Cardiac septum (tissue), 1 donor: ENCODE results near the gene SHROOM4. TPM values are rescaled to one million over a fixed set of nuclear protein-coding genes. Genes with fewer than 3 reads are reported as not detected.

ENCODE experiments used
- DNase-seq: peaks from one replicate; pipeline ENCODE4 v3.0.0-alpha.2; 2020; ENCODE audit warnings: low spot score
- intact Hi-C: fragments of 100-400 bp; cut with DNase I; formaldehyde crosslinking; loops from one replicate; pipeline ENCODE4 v1.14.0; 2022
- total RNA-seq: library from RNA; stranded (reverse); fragmentation: NEBNext Ultra II Directional; extraction: Animal tissue kit (Norgen Biotek cat#: 25700); gene quantifications from one replicate; pipeline ENCODE4 v1.2.1, GENCODE V29; 2021
- donor health status: DM: no; HTN: no; CAD: no.

Gene SHROOM4
- total RNA-seq, 1 donor from 2014 or later: 8.6 TPM

- intact Hi-C loops: no loop called here
Observed at GRCh38 chrX:50780144-50780543, 33.9 kb downstream of the SHROOM4 start.

DNA sequence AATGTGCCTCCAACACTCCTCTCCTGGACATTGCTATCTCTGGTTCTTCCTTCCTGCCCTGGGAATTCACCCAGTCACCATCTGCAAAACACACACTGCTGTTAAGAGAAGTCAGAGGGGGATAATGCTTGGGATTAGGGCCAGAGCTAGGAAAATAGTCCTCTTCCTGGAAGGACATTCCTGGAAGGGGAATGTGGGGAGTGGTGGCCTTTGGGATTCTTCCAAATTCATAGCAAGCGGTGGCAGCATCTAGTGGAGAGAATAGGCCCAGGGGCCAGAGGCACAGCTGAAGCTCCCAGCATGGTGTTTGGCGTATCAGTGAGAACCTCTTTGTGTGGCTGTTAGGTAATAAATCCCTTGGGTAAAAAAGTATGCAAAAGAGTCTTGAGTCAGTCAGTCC, 34.3 kb downstream of the SHROOM4 start:
- DNase-seq: no peak
- intact Hi-C loops: no loop called here

More at GRCh38 chrX:50780144-50780543, 33.9 kb downstream of the SHROOM4 start:
- no peak for DNase-seq

DNA sequence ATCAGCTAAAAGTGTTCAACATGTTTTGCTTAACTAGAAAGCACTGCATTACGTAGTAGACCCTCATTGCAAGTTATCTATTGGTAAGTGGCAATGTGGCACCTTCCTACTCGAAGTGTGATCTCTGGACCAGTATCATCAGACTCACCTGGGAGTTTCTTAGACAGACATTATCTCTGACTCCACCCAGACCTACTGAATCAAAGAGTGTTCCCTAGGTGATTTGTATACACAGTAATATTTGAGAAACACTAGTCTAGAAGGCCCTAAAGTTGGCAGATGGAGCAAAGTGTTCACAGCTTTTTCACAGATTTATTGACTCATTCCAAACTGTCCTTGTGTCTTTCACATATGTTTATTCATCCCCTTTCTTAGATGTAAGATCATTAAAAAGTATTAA, 35.7 kb downstream of the SHROOM4 start:
- no peak for DNase-seq
- intact Hi-C loops: no loop called here

DNA sequence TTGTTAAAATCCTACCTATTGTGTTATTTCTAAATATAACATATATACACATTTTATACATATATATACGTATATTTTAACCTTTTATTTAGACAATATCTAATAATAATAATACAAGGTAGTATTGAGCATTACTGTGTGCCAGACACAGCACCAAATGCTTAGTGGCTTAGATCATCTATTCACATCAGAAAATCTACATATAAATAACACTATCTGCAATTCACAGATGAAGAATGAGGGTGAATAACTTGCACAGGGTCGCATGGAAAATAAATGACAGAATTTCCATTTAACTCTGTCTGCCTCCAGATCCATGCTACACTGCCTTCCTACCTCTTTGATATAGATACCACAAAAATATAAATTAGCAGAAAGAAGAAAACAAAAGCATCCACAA, 37.7 kb downstream of the SHROOM4 start:
- no peak for DNase-seq
- intact Hi-C loops: no loop called here

DNA sequence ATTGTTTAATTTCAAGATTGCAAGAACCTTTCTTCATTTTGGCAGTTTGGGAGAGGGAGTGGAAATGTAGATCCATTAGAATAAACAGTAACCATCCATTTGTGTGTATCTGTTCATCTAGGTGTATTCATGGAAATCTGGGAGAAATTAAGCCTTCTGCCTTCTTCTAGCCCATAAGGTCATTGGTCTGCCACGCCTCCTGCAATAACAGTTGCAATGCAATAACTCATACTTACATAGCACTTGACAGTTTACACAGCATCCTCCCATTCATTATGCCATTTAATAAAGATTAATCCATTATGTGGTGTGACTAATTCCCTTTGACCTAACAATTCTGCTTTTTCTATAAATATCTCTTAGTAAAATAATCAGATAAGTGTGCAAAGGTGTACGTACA, 42.6 kb downstream of the SHROOM4 start:
- intact Hi-C loops: no loop called here
- no peak for DNase-seq

- DNase-seq: no peak
Observed at GRCh38 chrX:50770702-50771101, 43.3 kb downstream of the SHROOM4 start.

GRCh38 chrX:50769389-50770063, 44.5 kb downstream of the SHROOM4 start:
- intact Hi-C loops: loop anchor here (10.0 kb wide), 1 partner anchor 55 kb away; no protein-coding TSS in a partner anchor
- DNase-seq: no peak

More at GRCh38 chrX:50770702-50771101, 43.3 kb downstream of the SHROOM4 start:
- intact Hi-C loops: no loop called here

GRCh38 chrX:50768801-50769200, 45.2 kb downstream of the SHROOM4 start:
- DNase-seq: no peak
- intact Hi-C loops: loop anchor here (10.0 kb wide), 1 partner anchor 56 kb away; no protein-coding TSS in a partner anchor

GRCh38 chrX:50765986-50766385, 48.0 kb downstream of the SHROOM4 start:
- intact Hi-C loops: loop anchor here (10.0 kb wide), 1 partner anchor 59 kb away; no protein-coding TSS in a partner anchor
- DNase-seq: no peak

GRCh38 chrX:50762578-50762977, 51.4 kb downstream of the SHROOM4 start:
- DNase-seq: no peak
- intact Hi-C loops: loop anchor here (10.0 kb wide), 1 partner anchor 62 kb away; no protein-coding TSS in a partner anchor

- intact Hi-C loops: no loop called here
- DNase-seq: no peak
Observed at GRCh38 chrX:50756276-50756675, 57.7 kb downstream of the SHROOM4 start.

DNA sequence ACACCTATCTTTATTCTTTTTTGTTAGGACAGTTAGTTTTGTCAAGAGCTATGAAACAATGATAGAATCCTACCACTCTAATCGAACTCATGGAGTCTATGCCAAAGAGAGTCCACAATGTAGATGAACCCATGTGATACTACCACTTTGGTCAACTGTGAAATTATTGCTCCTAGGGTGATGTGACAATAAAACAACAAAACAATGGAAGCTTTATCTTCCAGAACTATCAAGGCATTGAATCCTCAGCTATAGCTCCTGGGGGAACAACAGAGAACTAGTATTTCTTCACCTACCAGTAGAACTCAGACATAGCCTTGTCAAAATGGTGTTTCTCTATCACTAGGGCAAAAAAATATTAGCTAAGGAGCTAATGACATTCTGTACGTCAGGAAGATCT, 62.9 kb downstream of the SHROOM4 start:
- intact Hi-C loops: no loop called here
- no peak for DNase-seq

DNA sequence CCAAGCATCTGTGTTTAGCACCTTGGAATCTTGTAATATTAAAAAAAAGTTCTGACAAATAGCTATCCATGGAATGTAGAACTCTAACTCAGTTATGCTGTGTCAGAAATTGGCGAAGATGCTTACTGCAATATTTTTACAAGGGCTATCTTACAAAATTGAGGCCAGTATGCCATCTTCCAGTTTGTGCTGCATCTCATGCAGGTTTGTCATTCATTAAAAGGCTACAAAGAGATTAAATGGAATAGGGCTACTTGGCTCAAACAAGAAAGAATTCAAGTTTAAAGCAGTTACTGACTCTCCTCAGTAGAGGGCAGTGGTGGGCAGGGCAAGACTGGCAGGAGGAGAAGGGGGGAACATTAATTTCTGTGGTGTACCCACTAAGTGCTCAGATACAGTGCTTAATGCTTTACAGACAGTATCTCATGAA, 66.5 kb downstream of the SHROOM4 start:
- DNase-seq: no peak

DNA sequence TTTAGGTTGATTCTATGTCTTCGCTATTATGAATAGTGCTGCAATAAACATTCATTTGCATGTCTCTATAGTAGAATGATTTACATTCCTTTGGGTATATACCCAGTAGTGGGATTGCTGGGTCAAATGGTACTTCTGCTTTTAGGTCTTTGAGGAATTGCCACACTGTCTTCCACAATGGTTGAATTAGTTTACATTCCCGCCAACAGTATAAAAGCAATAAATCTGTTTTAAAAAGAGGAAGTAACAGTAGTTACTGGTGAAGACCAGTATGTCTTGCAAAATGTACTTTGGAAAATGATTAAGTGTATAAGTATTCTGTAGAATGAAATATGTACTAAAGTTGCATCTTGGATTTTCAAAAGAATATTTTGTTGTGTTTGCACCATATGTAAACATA, 77.3 kb downstream of the SHROOM4 start:
- DNase-seq: no peak
- intact Hi-C loops: no loop called here

More for the DNA sequence above, 66.5 kb downstream of the SHROOM4 start:
- intact Hi-C loops: loop anchor here (5.0 kb wide), 1 partner anchor 155 kb away; no protein-coding TSS in a partner anchor

GRCh38 chrX:50726296-50726695, 87.7 kb downstream of the SHROOM4 start:
- intact Hi-C loops: no loop called here
- no peak for DNase-seq

DNA sequence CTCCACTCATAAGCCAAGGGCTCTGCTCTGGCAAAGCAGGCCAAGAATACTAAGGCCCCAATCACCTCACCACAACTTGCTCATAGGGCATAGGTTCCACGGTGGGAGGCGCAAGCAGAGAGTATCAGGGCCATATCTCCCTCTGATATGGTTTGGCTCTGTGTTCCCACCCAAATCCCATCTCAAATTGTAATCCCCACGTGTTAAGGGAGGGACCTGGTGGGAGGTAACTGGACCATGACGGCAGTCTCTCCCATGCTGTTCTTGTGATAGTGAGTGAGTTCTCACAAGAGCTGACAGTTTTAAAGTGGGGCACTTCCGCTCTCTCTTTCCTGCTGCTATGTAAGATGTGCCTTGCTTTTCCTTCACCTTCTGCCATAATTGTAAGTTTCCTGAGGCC, 88.7 kb downstream of the SHROOM4 start:
- intact Hi-C loops: no loop called here
- no peak for DNase-seq

DNA sequence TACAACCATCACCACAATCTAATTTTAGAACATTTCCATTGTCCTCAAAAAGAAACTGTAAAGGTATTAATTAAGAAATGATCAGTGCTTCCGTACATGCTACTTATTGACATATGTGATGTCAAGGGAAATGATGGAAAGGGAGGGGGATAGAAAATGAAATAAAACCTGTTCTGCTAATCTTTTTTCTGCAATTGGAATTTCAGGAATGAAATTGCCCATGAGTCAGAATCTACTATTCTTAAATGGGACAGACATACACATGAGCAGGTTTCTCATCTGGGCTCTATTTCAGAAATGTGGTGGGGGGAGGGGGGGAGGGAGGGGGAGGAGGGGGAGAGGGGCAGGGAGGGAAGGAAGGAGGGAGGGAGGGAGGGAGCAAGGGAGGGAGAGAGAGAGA, 91.0 kb downstream of the SHROOM4 start:
- no peak for DNase-seq
- intact Hi-C loops: no loop called here

- intact Hi-C loops: no loop called here
- DNase-seq: no peak
Observed at GRCh38 chrX:50721764-50722521, 92.1 kb downstream of the SHROOM4 start.

- intact Hi-C loops: no loop called here
- DNase-seq: no peak
Observed at GRCh38 chrX:50719614-50720013, 94.4 kb downstream of the SHROOM4 start.

GRCh38 chrX:50718776-50719175, 95.2 kb downstream of the SHROOM4 start:
- no peak for DNase-seq
- intact Hi-C loops: no loop called here

GRCh38 chrX:50716706-50717105, 97.3 kb downstream of the SHROOM4 start:
- intact Hi-C loops: no loop called here
- DNase-seq: no peak
